Epithelial cell of esophagus (primary cell): ENCODE results near the gene SLC24A5.

Experiments
- DNase-seq: peaks from one replicate; pipeline ENCODE4 v3.0.0; 2010; ENCODE audit warnings: low read depth
- H3K4me3 ChIP-seq: 2 replicates; pipeline ENCODE4 v1.5.1; 2011; ENCODE audit warnings: mild to moderate bottlenecking, low read length, control low read depth
- CTCF ChIP-seq: IDR thresholded peaks from 2 replicates; pipeline ENCODE4 v1.5.1; 2011; ENCODE audit warnings: low read depth, mild to moderate bottlenecking, low read length, control low read depth, inconsistent platforms; ENCODE audit not compliant: insufficient read depth; ENCODE audit errors: missing control alignments

SLC24A5 gene

GRCh38 chr15:48096355-48096786, 24.4 kb upstream of the SLC24A5 start:
- H3K4me3 ChIP-seq = no peak overlapping the region
- DNase-seq = peak; percentile 66
- no peak for TF ChIP-seq CTCF

GRCh38 chr15:48096813-48097212, 24.0 kb upstream of the SLC24A5 start:
- DNase-seq = peak; percentile 89
- no peak for TF ChIP-seq CTCF
- H3K4me3 ChIP-seq = no peak overlapping the region

GRCh38 chr15:48097264-48097663, 23.5 kb upstream of the SLC24A5 start:
- TF ChIP-seq CTCF = no peak
- no peak for DNase-seq

GRCh38 chr15:48101376-48101961, 19.3 kb upstream of the SLC24A5 start:
- TF ChIP-seq CTCF = no peak
- H3K4me3 ChIP-seq = no peak overlapping the region
- DNase-seq = no peak

More at GRCh38 chr15:48097264-48097663, 23.5 kb upstream of the SLC24A5 start:
- H3K4me3 ChIP-seq = no peak overlapping the region

- no peak overlapping the region for H3K4me3 ChIP-seq
- DNase-seq = no peak
- no peak for TF ChIP-seq CTCF
Observed at GRCh38 chr15:48102167-48102566, 18.6 kb upstream of the SLC24A5 start.

GRCh38 chr15:48103647-48104046, 17.1 kb upstream of the SLC24A5 start:
- TF ChIP-seq CTCF = no peak
- no peak for DNase-seq

GRCh38 chr15:48105936-48106335, 14.9 kb upstream of the SLC24A5 start:
- H3K4me3 ChIP-seq = no peak overlapping the region
- DNase-seq = no peak
- no peak for TF ChIP-seq CTCF

More at GRCh38 chr15:48103647-48104046, 17.1 kb upstream of the SLC24A5 start:
- no peak overlapping the region for H3K4me3 ChIP-seq
